Inflammatory macrophage treated with lipopolysaccharide for 1 hour (primary cell): ENCODE measurements around the gene MYH3.
"Not testable (repeated sequence)": the region's sequence is repeated elsewhere in the genome, so short reads cannot be mapped to it uniquely, and the experiment has no call there.

Experiments
- DNase-seq, 2 donors: peaks; one replicate each; pipeline ENCODE4 v3.0.0-alpha.2; 2020 to 2022

The MYH3 gene

DNA sequence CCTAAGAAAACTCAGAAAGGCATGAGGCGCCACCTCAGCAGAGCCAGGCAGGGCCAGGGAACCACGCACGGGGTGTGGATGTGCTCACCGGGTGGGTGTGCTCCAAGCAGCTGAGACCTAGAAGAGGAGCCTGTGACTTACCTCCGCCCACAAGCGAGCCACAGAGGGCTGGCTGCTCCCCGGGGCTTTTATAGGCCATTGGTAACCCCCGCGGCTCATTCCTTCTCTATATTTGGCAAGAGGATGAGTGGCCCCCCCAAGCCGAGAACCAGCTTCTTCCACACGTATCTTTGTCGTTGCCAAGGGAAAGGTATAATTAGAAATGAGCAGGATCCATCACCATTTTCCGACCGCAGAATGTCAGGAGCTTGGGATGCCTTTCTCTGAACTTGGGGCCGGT is at the start of gene MYH3:
Gene MYH3 (minus strand): TSS at position 162 of the 400 bp plus-strand sequence. CDS start 2,245 bp downstream, outside the sequence.
- no peak for DNase-seq

DNA sequence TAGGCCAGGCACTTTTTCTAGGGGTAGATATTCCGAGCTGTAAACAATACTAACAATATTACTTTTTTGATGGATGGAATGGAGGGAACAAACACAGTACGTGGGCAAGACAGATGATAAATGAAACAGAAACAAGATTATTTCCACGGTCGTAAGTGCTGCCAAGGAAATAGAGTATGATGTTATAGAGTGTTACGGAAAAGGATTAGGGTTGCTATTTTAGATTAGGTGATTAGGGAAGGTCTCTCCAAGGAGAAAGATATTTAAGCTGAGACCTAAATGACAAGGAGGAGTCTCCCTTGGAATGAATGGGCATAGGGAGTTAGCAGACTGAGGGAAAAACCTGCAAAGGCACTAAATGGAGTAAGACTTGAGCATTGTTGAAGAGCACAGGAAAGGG is 48.6 kb upstream of the MYH3 start:
- no peak for DNase-seq

- peak in 1 of 2 donors; percentile 12 for DNase-seq
Measured at GRCh38 chr17:10702574-10702973, 45.5 kb upstream of the MYH3 start.

GRCh38 chr17:10699856-10700255 is 42.7 kb upstream of the MYH3 start:
- no peak for DNase-seq

DNA sequence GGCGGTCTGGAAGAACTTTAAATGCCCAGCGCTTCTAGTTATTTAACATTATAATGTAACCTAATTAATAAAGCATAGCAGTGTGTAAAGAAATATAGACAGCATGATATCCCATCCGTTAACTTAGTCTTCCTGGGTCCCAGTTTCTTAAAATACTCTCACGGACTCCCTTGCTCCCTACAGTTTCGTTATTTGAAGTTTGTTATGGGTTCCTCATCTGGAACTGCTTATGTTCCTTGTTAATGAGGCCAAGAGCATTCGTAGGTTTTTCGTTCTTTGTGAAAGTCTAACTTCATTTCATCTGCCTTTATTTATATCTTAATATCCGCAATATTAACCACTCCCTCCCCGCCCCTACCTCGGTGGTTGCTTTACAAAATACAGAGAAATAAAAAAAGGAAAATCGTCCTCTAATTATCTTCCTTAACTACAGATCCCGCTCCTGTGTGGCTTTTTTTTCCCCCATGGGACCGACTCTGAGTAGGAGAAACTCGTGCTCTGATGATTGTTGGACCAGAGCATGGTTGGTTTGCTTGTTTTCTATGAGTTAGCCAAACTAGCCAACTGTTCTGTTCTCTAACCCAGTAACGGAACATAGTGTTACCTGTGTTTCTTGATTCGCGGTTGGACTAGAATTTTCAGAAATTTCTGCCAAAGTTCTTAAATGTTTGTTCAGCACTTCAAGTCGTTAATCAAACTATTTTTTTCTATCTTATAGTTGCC is 41.1 kb upstream of the MYH3 start:
- peak; percentile 23 for DNase-seq

GRCh38 chr17:10697092-10698081 is 40.3 kb upstream of the MYH3 start, which contains the start of the genes ADPRM and SCO1:
ADPRM (plus strand) TSS chr17:10697594; CDS start chr17:10704927, 7,333 bp downstream.
SCO1 (minus strand) TSS chr17:10697533; CDS start chr17:10697507, 26 bp downstream.
- peak; percentile 92 to 93 for DNase-seq

DNA sequence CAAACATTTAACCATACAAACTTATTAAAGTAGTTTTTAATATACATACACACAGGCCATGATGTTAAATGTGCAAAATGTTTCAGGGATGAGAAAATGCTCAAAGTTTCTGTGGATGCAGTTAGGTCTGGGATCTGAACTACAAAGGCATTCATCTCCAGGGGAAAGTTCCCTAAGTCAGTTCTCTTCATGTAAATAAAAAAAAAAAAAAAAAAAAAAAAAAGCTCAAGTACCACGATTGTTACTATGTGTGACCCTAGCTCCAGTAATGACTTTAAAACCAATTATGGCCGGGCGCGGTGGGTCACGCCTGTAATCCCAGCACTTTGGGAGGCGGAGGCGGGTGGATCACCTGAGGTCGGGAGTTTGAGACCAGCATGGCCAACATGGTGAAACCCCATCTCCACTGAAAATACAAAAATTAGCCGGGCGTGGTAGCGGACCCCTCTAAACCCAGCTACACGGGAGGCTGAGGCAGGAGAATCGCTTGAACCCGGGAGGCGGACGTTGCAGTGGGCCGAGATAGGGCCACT is 38.8 kb upstream of the MYH3 start:
- not testable (repeated sequence) for DNase-seq

GRCh38 chr17:10687499-10687898 is 30.4 kb upstream of the MYH3 start:
- DNase-seq = no peak

DNA sequence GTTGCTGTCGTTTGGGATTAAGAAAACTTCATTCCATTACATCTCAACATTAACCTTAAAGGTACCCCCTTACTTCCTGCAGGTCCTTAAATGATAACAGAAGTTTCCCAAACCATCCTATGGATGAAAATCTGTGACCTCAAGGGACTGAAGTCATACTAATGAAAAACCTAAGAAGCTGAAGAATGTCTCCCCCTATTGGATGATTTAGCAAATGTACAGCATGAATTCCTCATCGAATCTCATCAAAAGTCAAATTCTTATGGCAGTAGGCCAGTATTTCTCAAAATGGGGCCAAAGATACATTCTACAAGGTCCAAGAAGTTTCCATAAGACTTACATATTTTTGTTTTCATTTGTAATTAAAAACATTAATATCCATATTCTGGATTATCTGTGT is 26.7 kb upstream of the MYH3 start:
- peak; percentile 16 to 66 for DNase-seq

GRCh38 chr17:10681866-10682446 is 24.8 kb upstream of the MYH3 start:
- no peak for DNase-seq

DNA sequence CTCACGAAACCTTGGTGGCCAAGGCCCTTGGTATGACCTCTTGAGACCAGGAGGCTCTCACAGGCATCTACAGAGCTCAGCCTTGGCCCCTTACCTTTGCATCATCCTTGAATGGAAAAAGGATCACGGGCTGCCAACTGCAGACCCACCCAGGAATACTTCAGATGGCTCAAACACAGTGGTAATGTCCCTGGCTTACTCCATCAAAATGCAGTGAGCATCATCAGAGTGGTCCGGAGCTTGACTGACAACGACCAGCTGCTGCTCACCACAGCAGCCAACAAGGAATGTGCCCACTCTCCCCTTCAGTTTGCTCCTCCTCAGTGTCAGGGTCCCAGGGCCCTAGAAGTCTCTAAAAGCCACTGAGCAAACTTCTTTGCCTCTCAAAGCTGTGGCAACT is 17.6 kb upstream of the MYH3 start:
- DNase-seq = no peak

GRCh38 chr17:10673312-10673711 is 16.2 kb upstream of the MYH3 start:
- DNase-seq = no peak

- DNase-seq = no peak
Measured at GRCh38 chr17:10668775-10669174, 11.7 kb upstream of the MYH3 start.

GRCh38 chr17:10666906-10667305 is 9.8 kb upstream of the MYH3 start:
- DNase-seq = no peak

DNA sequence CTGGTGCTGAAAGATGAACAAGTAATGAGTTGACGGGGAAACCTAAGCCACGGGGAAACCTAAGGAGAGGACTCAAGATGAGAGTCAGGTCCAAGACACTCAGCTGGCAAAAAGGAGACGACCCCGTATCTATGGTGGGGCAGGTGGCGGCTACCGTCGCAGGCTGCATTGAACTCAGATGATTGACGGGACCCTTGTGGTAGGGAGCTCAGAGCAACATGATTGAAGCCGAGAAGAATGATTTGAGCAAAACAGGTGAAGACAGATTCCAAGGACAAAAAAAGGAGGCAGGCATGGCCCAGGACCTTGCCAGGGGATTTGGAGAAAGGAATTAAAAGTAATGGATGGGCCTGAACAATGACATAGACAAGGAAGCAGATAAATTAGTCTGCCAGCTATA is 7.5 kb upstream of the MYH3 start:
- DNase-seq = no peak

- DNase-seq = no peak
Measured at GRCh38 chr17:10663231-10663630, 6.1 kb upstream of the MYH3 start.

- no peak for DNase-seq
Measured at GRCh38 chr17:10661437-10661836, 4.3 kb upstream of the MYH3 start.

DNA sequence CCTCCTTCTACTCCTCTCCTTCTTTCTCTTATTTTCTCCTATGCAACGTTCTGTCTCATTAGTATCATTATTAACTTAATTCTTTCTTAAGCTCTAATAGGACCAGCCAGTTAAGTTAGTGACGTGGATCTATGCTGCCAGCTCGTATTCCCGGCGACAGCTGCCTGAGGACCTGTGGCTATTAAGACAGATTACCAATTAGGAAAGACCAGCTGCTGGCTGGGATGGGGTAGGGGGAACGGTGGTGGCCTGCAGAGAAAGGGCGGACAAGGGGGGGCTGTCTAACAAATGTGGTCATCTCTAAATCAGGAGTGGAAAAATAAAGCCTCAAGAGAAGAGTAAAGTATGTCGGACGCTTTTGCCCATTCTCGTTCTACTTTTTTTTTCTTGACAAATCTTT is 770 bp upstream of the MYH3 start:
- DNase-seq = no peak

DNA sequence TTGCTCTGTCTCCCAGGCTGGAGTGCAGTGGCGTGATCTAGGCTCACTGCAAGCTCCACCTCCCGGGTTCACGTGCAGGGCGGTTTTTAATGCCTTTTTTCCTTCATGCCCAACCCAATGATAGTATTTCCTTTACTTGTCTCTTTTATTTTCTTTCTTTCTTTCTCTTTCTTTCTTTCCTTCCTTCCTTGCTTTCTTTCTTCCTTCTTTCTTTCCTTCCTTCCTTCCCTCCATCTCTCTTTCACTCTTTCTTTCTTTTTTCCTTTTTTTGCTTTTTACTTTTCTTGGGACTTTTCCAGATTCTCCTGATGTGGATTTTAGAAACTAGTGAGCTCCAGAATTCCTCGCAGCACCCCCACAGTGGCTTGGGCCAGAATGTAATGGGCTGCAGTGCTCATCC is 3.1 kb downstream of the MYH3 start:
- no peak for DNase-seq

- DNase-seq = peak; percentile 35 to 47
Measured at GRCh38 chr17:10652984-10653659, 4.0 kb downstream of the MYH3 start.

DNA sequence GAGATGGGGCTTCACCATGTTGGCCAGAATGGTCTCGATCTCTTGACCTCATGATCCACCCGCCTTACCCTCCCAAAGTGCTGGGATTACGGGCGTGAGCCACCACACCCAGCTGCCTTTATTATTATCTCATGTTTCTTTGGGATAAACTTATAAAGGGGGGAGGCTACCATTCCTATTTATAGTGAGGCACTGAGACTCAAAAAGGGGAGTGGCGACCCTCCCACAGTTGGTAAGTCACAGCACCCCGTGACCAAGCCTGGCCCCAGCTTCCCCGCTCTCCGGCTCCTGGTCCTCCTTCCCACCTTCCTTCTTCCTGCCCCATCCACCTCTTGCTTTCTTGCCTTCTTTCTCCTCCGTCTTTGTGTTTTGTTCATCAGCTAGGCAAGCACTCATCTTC is 5.2 kb downstream of the MYH3 start:
- DNase-seq = no peak

DNA sequence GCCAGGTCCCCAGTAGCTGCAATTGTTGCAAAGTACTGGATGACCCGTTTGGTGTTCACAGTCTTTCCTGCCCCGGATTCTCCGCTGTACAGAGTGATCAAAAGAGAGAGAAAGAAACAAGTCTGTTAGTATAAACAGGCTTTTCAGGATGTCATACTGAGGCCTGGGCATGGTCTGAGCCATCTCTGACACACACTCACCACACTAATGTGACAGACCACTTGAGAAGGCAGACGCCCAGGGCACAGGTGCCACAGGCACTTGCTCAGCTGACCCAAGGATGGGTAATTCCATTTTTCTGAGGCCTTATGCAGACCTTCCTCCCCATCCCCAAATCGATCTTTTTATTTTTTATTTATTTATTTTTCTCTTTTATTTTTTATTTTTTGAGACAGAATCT is 7.5 kb downstream of the MYH3 start:
- DNase-seq = no peak
